NCI-H748 treated with DMSO at 0.1 percent for 48 hours (cell line): ENCODE data around the gene LEAP2.
A peak's percentile ranks its signal among the peaks of the same experiment; 100 is the strongest.

Experiments
- DNase-seq: peaks from one replicate; lab custom pipeline; 2025; lab: John Stamatoyannopoulos, UW

The LEAP2 gene

GRCh38 chr5:132873119-132873929 lies at the start of gene LEAP2:
Gene LEAP2, plus strand, starts transcription at chr5:132873668. Its CDS starts 27 bp downstream, at chr5:132873695.
- no peak for DNase-seq

- DNase-seq: no peak
These were observed 49.0 kb upstream of the LEAP2 start for GRCh38 chr5:132824426-132824825.

- DNase-seq: no peak
These were observed 48.2 kb upstream of the LEAP2 start for GRCh38 chr5:132825033-132825833.

GRCh38 chr5:132825834-132826391 lies 47.6 kb upstream of the LEAP2 start:
- DNase-seq: no peak

GRCh38 chr5:132826424-132827082 lies 46.9 kb upstream of the LEAP2 start:
- no peak for DNase-seq

- no peak for DNase-seq
These were observed 45.4 kb upstream of the LEAP2 start for GRCh38 chr5:132827943-132828673.

GRCh38 chr5:132828846-132829494 lies 44.5 kb upstream of the LEAP2 start:
- DNase-seq: no peak

GRCh38 chr5:132829742-132830435 lies 43.6 kb upstream of the LEAP2 start:
- DNase-seq: peak; percentile 51

- DNase-seq: peak; percentile 20
These were observed 42.9 kb upstream of the LEAP2 start, which contains the start of gene SHROOM1 for GRCh38 chr5:132830436-132831094. Gene SHROOM1, minus strand, starts transcription at chr5:132830647. Its CDS starts 4,507 bp downstream, at chr5:132826140.

- DNase-seq: no peak
These were observed 42.2 kb upstream of the LEAP2 start for GRCh38 chr5:132831095-132831860.

GRCh38 chr5:132832612-132833011 lies 40.9 kb upstream of the LEAP2 start:
- DNase-seq: no peak

- no peak for DNase-seq
These were observed 39.4 kb upstream of the LEAP2 start for GRCh38 chr5:132834057-132834456.

GRCh38 chr5:132836852-132837251 lies 36.6 kb upstream of the LEAP2 start:
- DNase-seq: no peak

- no peak for DNase-seq
These were observed 35.6 kb upstream of the LEAP2 start for GRCh38 chr5:132837868-132838267.

GRCh38 chr5:132838516-132839282 lies 34.8 kb upstream of the LEAP2 start:
- DNase-seq: no peak

GRCh38 chr5:132839426-132840301 lies 33.8 kb upstream of the LEAP2 start:
- DNase-seq: no peak

GRCh38 chr5:132840313-132840712 lies 33.2 kb upstream of the LEAP2 start:
- no peak for DNase-seq
